Neuronal stem cell (in vitro differentiated cells): ENCODE data around the gene SYNE2.
A peak's percentile ranks its signal among the peaks of the same experiment; 100 is the strongest.

ENCODE experiments used
- DNase-seq: peaks from one replicate; pipeline ENCODE4 v3.0.0-alpha.2; 2013; ENCODE audit warnings: low spot score
- H2AFZ ChIP-seq: one replicate; pipeline ENCODE4 v1.6.1; 2013; ENCODE audit warnings: mild to moderate bottlenecking, low read length, inconsistent platforms
- H2AK5ac ChIP-seq: 2 replicates; pipeline ENCODE4 v1.6.1; 2013; ENCODE audit warnings: low read depth, mild to moderate bottlenecking, inconsistent platforms, low read length, moderate library complexity, mixed read lengths
- H2BK120ac ChIP-seq: 2 replicates; pipeline ENCODE4 v1.6.1; 2013; ENCODE audit warnings: low read depth, mild to moderate bottlenecking, inconsistent platforms, low read length, moderate library complexity, mixed read lengths
- H2BK12ac ChIP-seq: one replicate; pipeline ENCODE4 v1.6.1; 2013; ENCODE audit warnings: low read length, inconsistent platforms
- H2BK15ac ChIP-seq: 2 replicates; pipeline ENCODE4 v1.6.1; 2013; ENCODE audit warnings: mild to moderate bottlenecking, low read length, inconsistent platforms, mixed read lengths
- H2BK5ac ChIP-seq: one replicate; pipeline ENCODE4 v1.6.1; 2013; ENCODE audit warnings: inconsistent platforms, mild to moderate bottlenecking, low read length, moderate library complexity
- H3K14ac ChIP-seq: one replicate; pipeline ENCODE4 v1.6.1; 2013; ENCODE audit warnings: low read length, inconsistent platforms
- H3K18ac ChIP-seq: 2 replicates; pipeline ENCODE4 v1.6.1; 2013; ENCODE audit warnings: low read length, inconsistent platforms
- H3K23ac ChIP-seq: 2 replicates; pipeline ENCODE4 v1.6.1; 2013; ENCODE audit warnings: low read depth, mild to moderate bottlenecking, mixed read lengths, low read length, inconsistent platforms; ENCODE audit not compliant: poor library complexity
- H3K27ac ChIP-seq: replicated peaks from 3 replicates; pipeline ENCODE4 v1.5.1; 2013; ENCODE audit warnings: low read length, inconsistent platforms
- H3K27me3 ChIP-seq, 3 experiments: 2 replicates each; pipeline ENCODE4 v1.6.1; 2013; ENCODE audit warnings: low read length in 3 of 3, mild to moderate bottlenecking in 2 of 3, inconsistent platforms in 1 of 3, low read depth in 1 of 3, mixed read lengths in 1 of 3, moderate library complexity in 1 of 3; ENCODE audit not compliant: control insufficient read depth in 3 of 3, insufficient read depth in 3 of 3
- H3K36me3 ChIP-seq, 2 donors: replicated peaks in 1 of 2; 2 replicates each; pipeline ENCODE4 v1.6.1; 2013; ENCODE audit warnings: low read length in 2 of 2; ENCODE audit not compliant: control insufficient read depth in 2 of 2, insufficient read depth in 2 of 2
- H3K4ac ChIP-seq: 2 replicates; pipeline ENCODE4 v1.6.1; 2013; ENCODE audit warnings: inconsistent platforms, mild to moderate bottlenecking, low read length, moderate library complexity
- H3K4me1 ChIP-seq, 2 donors: 1 replicate in 1 of 2; 2 replicates in 1 of 2; pipeline ENCODE4 v1.6.1; 2013; ENCODE audit warnings: low read length in 2 of 2, low read depth in 1 of 2; ENCODE audit not compliant: control insufficient read depth in 2 of 2, insufficient read depth in 1 of 2
- H3K4me2 ChIP-seq: one replicate; pipeline ENCODE4 v1.6.1; 2013; ENCODE audit warnings: mild to moderate bottlenecking, low read length, inconsistent platforms; ENCODE audit not compliant: insufficient read depth, poor library complexity, severe bottlenecking
- H3K4me3 ChIP-seq, 2 donors: 2 replicates each; pipeline ENCODE4 v1.5.1; 2013; ENCODE audit warnings: low read length in 2 of 2, mild to moderate bottlenecking in 2 of 2, inconsistent platforms in 1 of 2, moderate library complexity in 1 of 2
- H3K79me1 ChIP-seq: one replicate; pipeline ENCODE4 v1.6.1; 2013; ENCODE audit warnings: low read depth, mild to moderate bottlenecking, inconsistent platforms, low read length, moderate library complexity
- H3K9ac ChIP-seq: one replicate; pipeline ENCODE4 v1.6.1; 2013; ENCODE audit warnings: mild to moderate bottlenecking, low read depth, low read length, inconsistent platforms; ENCODE audit not compliant: poor library complexity
- H3K9me3 ChIP-seq, 2 donors: replicated peaks in 1 of 2; 2 replicates each; pipeline versions ENCODE3 to v1.6.1; 2013; ENCODE audit warnings: low read length in 2 of 2, mild to moderate bottlenecking in 2 of 2, inconsistent platforms in 1 of 2, low read depth in 1 of 2, mixed read lengths in 1 of 2, moderate library complexity in 1 of 2; ENCODE audit not compliant: control insufficient read depth in 2 of 2, insufficient read depth in 1 of 2
- H4K8ac ChIP-seq: one replicate; pipeline ENCODE4 v1.6.1; 2013; ENCODE audit warnings: low read depth, mild to moderate bottlenecking, inconsistent platforms, low read length, moderate library complexity
- H4K91ac ChIP-seq: one replicate; pipeline ENCODE4 v1.6.1; 2013; ENCODE audit warnings: low read length, low read depth, mild to moderate bottlenecking, inconsistent platforms; ENCODE audit not compliant: poor library complexity
- WGBS, 2 donors: extraction: QIAGEN DNeasy Blood & Tissue Kit; methylation state at CpG; one replicate each; pipeline ENCODE4 v1.1.7; 2013; ENCODE audit warnings: missing lambda C conversion rate in 2 of 2, mixed read lengths in 1 of 2; ENCODE audit not compliant: insufficient read length in 2 of 2, insufficient replicate concordance in 1 of 2; ENCODE audit errors: extremely low coverage in 2 of 2; 5-methylcytosine and 5-hydroxymethylcytosine counted together

The SYNE2 gene

DNA sequence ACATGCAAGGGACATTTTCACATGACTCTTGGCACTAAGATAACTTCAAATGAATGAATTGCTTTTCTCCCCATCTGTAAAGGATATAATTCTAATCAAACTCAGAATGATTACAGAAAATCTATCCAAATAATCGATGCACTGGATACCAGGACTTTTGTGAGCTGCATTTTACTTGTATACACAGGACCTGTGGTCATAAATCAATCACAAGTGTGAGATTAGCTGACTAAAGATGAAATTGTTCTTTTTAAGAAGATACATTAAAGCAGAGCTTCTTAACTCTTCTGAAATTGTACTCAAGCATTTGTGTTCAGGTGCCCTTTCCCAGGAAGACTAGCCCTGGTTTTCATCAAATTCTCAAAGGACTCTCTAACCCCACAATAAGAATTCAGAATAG, 375.1 kb downstream of the SYNE2 start:
- Histone ChIP-seq H2AFZ (no peak overlapping the region), H2BK15ac (no peak overlapping the region), H3K27me3 (no peaks in the 10 kb centered on the region), H3K9me3 (no peaks in the 10 kb centered on the region), H2BK120ac (no peak overlapping the region), H2AK5ac (no peak overlapping the region), H3K23ac (no peak overlapping the region), H2BK12ac (no peak overlapping the region), H3K4ac (no peak overlapping the region), H4K91ac (no peak overlapping the region), H3K27ac (no peak overlapping the region), H3K4me1 (peaks cover 5 to 7% of the 10 kb centered on the region in 2 donors), H3K4me3 (no peak overlapping the region), H4K8ac (no peak overlapping the region), H3K18ac (no peak overlapping the region), H3K36me3 (peaks cover 37 to 81% of the 10 kb centered on the region in 2 donors), H2BK5ac (no peak overlapping the region), H3K14ac (no peak overlapping the region), H3K79me1 (no peaks in the 10 kb centered on the region), H3K9ac (no peak overlapping the region), H3K4me2 (no peak overlapping the region)
- no peak for DNase-seq
- WGBS, 2 donors = no CpG with 5 or more reads among the region's 1 CpG

GRCh38 chr14:64229489-64229888, 376.7 kb downstream of the SYNE2 start:
- Histone ChIP-seq H3K23ac (no peak overlapping the region), H3K27ac (no peak overlapping the region), H3K79me1 (no peaks in the 10 kb centered on the region), H2BK5ac (no peak overlapping the region), H4K8ac (no peak overlapping the region), H2BK15ac (no peak overlapping the region), H3K4me1 (peaks cover 5 to 9% of the 10 kb centered on the region in 2 donors), H3K9me3 (no peaks in the 10 kb centered on the region), H2BK120ac (no peak overlapping the region), H2AK5ac (no peak overlapping the region), H3K14ac (no peak overlapping the region), H3K4ac (no peak overlapping the region), H3K18ac (no peak overlapping the region), H3K4me2 (no peak overlapping the region), H2AFZ (no peak overlapping the region), H4K91ac (no peak overlapping the region), H3K9ac (no peak overlapping the region), H3K27me3 (no peaks in the 10 kb centered on the region), H3K4me3 (no peak overlapping the region), H2BK12ac (no peak overlapping the region), H3K36me3 (peaks cover 28 to 68% of the 10 kb centered on the region in 2 donors)
- WGBS, 2 donors = no CpG with 5 or more reads among the region's 3 CpGs
- no peak for DNase-seq

DNA sequence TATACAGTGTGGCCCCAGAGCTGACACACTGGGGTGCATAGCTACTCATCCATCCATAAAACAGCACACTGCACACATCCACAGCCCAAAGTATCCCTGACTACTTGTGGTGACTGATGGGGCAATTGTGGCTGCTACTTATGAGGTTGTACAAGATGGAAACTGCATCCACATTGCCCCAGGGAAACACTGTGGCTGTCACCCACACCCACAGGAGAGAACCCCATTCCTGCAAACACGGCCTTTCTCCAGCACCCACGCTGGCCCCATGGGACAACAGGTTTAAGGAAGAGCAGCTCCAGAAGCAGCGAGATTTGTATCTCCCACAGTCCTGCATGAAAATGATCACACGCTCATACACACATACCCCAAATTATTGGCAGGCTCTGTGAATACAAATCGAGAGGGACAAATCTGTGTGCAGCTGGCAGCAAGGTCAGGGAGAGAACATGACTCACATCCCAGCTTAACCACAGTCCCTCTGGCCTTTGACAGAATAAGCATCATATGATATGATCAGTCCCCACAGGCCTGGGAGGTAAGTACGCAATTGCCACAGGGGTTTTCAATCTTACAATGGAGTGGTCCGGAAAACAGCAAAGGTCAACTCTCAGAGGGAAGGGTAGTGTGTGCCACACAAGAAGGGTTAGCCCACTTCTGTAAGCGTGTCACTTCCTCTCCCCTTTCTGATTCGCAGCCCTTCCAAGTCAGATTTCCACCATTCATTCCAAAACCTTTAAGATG, 379.5 kb downstream of the SYNE2 start:
- Histone ChIP-seq H3K4me1 (peaks cover 5 to 9% of the 10 kb centered on the region in 2 donors), H2BK12ac (no peak overlapping the region), H3K36me3 (peaks cover 17 to 42% of the 10 kb centered on the region in 2 donors), H3K18ac (no peak overlapping the region), H3K9ac (peak overlapping the region; percentile 27), H4K8ac (no peak overlapping the region), H3K27me3 (no peaks in the 10 kb centered on the region), H2AK5ac (no peak overlapping the region), H3K4ac (no peak overlapping the region), H2BK5ac (no peak overlapping the region), H3K14ac (no peak overlapping the region), H2BK120ac (no peak overlapping the region), H4K91ac (no peak overlapping the region), H3K4me3 (no peak overlapping the region), H2AFZ (no peak overlapping the region), H2BK15ac (no peak overlapping the region), H3K27ac (no peak overlapping the region), H3K9me3 (no peaks in the 10 kb centered on the region), H3K79me1 (no peaks in the 10 kb centered on the region), H3K23ac (no peak overlapping the region), H3K4me2 (no peak overlapping the region)
- WGBS, 2 donors = no CpG with 5 or more reads among the region's 9 CpGs
- DNase-seq = no peak

GRCh38 chr14:64232944-64233343, 380.1 kb downstream of the SYNE2 start:
- Histone ChIP-seq H3K9me3 (no peaks in the 10 kb centered on the region), H2BK120ac (no peak overlapping the region), H2BK5ac (no peak overlapping the region), H3K79me1 (no peaks in the 10 kb centered on the region), H3K9ac (no peak overlapping the region), H3K4me2 (no peak overlapping the region), H3K4me3 (no peak overlapping the region), H4K91ac (no peak overlapping the region), H2AFZ (no peak overlapping the region), H3K18ac (no peak overlapping the region), H3K4ac (no peak overlapping the region), H3K4me1 (peaks cover 5 to 9% of the 10 kb centered on the region in 2 donors), H2BK15ac (no peak overlapping the region), H3K27me3 (no peaks in the 10 kb centered on the region), H4K8ac (no peak overlapping the region), H2AK5ac (no peak overlapping the region), H2BK12ac (no peak overlapping the region), H3K14ac (no peak overlapping the region), H3K23ac (no peak overlapping the region), H3K36me3 (peaks cover 17 to 35% of the 10 kb centered on the region in 2 donors), H3K27ac (no peak overlapping the region)
- WGBS, 2 donors = no CpG with 5 or more reads among the region's 9 CpGs
- no peak for DNase-seq
